GM21717 (cell line): Measurements from ENCODE around the gene DHDDS.
"Not testable (repeated sequence)": the region's sequence is repeated elsewhere in the genome, so short reads cannot be mapped to it uniquely, and the experiment has no call there.

ENCODE experiments used
- ATAC-seq: cut with Tn5 transposase; IDR thresholded peaks from one replicate; pipeline ENCODE4 v1.9.1; 2021; ENCODE audit warnings: mild to moderate bottlenecking, moderate library complexity; ENCODE audit not compliant: unreplicated experiment

DHDDS gene

GRCh38 chr1:26474818-26475217, 42.7 kb downstream of the DHDDS start:
- ATAC-seq, result no peak

DNA sequence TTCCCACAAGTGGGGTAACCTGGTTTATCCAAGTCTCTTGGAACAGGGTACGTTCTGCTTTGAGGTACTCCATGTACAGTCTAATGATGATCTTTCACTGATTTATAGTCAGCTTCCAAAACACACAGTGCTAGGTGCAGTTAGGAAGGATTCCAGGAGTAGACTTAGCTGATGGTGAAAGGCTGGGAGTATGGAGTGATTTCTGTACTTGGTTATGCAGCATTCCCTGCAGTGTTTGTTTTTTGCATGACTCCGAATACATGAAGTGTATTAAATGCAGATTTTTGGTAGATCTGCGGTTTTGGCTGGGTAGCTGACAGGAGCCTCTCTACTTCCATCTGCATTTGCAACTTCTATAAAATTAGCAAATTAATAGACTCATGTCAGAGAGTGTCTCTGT, 43.9 kb downstream of the DHDDS start:
- no peak for ATAC-seq

DNA sequence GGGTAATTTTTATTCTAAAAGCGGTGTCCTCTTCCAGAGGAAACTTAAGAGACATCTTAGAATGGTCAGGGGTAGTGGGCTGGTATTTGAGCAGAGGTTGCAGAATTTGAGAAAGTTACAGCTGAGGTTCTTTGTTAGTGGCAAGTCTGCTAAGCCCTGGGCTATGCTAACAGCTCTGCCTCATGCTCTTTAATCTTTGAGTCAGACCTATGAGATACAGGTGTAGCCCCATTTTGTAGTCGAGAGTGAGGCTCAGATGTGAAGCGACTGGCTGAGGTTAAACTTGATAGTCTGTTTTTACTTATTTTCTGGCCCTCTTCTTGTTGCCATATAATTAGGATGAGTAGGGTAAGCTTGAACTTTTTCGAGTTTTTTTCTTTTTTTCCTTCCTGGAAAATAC, 44.8 kb downstream of the DHDDS start:
- no peak for ATAC-seq

GRCh38 chr1:26477446-26478152, 45.5 kb downstream of the DHDDS start:
- no peak for ATAC-seq

DNA sequence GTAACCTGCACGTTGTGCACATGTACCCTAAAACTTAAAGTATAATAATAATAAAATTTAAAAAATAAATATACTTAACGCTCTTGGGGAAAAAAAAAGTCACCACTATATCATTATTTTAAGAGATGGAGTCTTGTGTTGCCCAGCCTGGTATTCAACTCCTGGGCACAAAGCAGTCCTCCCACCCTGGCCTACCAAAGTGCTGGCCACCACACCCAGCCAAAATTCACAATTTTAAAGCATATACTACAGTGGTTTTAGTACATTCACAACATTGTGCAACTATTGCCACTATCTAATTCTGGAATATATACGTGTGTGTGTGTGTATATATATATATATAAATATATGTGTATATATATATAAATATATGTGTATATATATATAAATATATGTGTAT, 46.0 kb downstream of the DHDDS start:
- ATAC-seq, result no peak

DNA sequence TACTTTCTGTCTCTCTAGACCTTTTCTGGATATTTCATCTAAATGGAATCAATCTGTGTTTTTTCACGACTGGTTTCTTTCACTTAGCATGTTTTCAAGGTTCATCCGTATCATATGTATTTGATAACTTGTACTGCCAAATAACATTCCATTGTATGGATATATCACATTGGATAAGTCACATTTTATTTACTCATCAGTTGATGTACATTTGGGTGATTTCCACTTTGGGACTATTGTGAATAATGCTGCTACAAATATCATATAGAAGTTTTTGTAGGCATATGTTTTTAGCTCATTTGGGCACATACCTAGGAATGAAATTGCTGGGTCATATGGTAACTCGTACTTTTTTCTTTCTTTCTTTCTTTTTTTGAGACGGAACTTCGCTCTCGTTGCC, 46.9 kb downstream of the DHDDS start:
- ATAC-seq, result no peak

- ATAC-seq, result no peak
These were observed 50.8 kb downstream of the DHDDS start for GRCh38 chr1:26482921-26483320.

DNA sequence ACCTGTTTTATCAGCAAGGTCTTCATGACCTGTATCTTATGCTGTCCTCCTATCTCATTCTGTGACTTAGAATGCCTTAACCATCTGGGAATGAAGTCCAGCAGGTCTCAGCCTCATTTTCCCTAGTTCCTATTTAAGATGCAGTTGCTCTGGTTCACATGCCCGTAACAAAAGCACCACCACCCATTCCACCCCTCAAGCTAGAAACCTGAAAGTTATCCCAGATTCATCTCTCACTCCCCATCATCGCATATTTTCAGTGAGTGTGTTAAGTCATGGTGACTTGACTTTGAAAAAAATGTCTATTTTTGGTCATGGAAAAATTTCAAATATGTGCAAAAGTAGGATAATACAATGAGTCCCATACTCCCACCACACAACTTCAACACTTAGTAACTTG, 51.9 kb downstream of the DHDDS start:
- no peak for ATAC-seq

- ATAC-seq, result no peak
These were observed 58.0 kb downstream of the DHDDS start for GRCh38 chr1:26490155-26490554.

DNA sequence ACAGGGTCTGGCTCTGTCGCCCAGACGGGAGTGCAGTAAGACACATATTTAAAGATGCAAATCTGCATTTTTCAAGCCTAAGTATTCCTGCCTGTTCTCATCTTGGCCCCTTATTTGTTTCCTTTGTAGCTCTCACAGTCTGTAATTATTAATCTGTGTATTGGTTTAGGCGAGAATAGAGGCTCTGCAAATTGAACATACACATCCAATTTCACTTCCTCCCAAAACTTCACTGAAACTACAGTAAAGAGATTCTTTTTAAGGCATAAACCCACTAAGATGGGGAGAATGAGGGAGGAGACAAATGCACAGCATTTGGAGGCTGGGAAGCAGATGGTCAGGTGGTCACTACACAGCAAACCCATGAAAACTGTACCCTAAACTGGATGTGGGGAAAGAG, 61.1 kb downstream of the DHDDS start:
- no peak for ATAC-seq

DNA sequence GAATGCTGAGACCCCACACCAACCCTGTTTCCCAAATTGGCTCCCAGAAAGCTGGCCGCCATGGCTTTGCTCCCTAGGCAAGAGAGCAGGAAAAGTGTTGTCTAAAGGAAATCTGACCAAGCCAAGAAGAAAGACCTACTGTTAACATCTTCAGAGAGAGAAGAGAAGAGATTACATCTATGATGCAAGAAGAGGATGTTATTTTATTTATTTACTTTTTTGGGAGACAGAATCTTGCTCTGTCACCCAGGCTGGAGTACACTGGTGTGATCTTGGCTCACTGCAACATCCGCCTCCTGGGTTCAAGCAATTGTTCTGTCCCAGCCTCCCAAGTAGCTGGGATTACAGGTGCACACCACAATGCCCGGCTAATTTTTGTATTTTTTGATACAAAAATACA, 61.8 kb downstream of the DHDDS start:
- ATAC-seq, result no peak

- no peak for ATAC-seq
These were observed 64.7 kb downstream of the DHDDS start for GRCh38 chr1:26496861-26497260.

DNA sequence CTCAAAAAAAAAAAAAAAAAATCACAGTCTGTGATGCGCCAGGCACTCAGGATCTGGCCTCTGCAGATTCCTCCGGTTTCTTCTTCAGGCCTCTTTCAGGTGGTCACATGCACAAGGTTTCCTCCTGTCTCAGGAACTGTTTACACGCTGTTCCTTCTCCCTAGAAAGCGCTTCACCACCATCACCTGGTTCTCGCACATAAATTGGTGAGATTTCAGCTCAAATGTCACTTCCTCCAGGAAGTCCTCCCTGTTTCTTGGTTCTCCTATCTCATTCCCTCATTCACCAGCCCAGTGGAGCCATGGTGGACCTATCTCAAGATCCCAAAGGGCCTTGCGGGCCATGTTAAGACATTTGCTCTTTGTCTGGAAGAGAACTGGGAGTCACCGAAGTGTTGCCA, 66.8 kb downstream of the DHDDS start:
- ATAC-seq, result no peak

DNA sequence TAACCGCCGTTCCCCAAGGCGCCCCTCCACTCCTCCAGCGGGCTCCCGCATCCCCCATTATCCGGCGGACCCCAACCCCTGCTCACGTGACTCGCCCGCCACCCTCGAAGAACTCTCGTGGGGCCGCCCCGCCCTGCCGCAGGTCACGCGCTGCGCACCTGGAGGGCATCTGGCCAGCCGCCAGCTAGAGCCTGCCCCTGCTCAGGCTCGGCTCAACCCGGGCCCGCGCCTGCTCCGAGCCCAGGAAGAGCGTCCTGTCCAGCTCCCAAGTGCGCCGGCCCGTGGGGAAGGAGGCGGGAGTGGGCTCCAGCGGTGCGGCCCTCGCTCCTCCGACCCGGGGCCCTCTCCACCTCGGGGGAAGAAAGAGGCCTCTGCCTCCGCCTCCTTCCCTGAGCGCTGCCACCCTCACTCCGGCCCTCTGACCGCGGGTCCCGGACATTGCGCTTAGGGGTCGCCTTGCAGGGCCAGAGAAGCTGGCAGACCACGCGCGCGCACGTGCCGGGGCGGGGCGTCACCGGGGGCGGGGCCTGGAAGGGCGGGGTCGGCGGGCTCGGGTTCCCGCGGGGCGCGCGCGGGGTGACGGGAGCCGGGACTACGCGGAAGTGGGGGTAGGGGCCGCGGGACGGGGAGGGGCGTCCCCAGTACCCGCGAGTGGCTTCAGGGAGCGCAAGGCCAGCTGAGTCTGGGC, 68.5 kb downstream of the DHDDS start:
- peak; percentile 64 for ATAC-seq

DNA sequence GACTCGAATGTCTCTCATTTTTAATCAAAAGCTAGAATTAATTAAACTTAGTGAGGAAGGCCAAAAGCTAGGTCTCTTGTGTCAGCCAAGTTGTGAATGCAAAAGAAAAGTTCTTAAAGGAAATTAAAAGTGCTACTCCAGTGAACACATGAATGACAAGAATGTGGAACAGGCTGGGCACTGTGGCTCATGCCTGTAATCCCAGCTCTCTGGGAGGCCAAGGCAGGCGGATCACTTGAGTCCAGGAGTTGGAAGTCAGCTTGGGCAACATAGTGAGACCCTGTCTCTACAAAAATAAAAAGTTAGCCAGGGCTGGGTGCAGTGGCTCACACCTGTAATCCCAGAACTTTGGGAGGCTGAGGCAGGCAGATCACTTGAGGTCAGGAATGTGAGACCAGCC, 78.6 kb downstream of the DHDDS start:
- ATAC-seq, result not testable (repeated sequence)

DNA sequence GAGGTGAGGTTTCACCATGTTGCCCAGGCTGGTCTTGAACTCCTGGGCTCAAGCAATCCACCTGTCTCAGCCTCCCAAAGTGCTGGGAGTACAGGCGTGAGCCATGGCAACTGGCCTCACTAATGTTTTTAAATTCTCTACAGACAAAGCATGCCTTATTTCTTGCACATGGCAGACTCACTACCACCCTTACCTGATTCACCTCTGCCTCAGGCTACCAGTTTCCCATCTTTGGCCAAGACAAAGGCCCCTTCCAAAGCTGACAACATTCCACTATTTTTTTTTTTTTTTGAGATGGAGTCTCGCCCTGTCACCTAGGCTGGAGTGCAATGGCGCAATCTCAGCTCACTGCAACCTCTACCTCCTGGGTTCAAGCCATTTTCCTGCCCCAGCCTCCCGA, 83.7 kb downstream of the DHDDS start:
- ATAC-seq, result not testable (repeated sequence)

GRCh38 chr1:26516987-26517765, 85.1 kb downstream of the DHDDS start:
- no peak for ATAC-seq

GRCh38 chr1:26517766-26518049, 85.6 kb downstream of the DHDDS start:
- ATAC-seq, result no peak

- ATAC-seq, result no peak
These were observed 86.2 kb downstream of the DHDDS start for GRCh38 chr1:26518355-26518754.

DNA sequence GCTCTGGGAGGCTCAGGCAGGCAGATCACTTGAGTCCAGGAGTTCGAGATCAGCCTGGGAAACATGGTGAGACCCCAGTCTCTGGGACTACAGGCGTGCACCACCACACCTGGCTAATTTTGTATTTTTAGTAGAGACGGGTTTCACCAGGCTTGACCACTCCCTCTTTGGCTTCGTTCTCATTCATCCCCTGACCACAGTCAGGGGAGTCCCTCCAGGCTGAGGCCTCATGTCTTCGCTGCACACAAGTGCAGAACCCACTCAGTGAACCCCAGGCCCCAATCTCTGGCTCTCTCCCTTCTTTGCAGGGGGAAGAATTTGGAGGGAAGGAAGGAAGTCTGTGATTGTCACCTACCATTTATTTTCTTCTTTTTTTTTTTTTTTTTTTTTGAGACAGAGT, 88.2 kb downstream of the DHDDS start:
- no peak for ATAC-seq
